Esophagus muscularis mucosa (tissue), 4 donors: ENCODE data around the gene KRT77. TPM values are rescaled to one million over a fixed set of nuclear protein-coding genes. Genes with fewer than 3 reads are reported as not detected.

Experiments
- DNase-seq: peaks from one replicate; pipeline ENCODE4 v3.0.0-alpha.2; 2017; ENCODE audit errors: extremely low spot score
- H3K27ac ChIP-seq, 4 donors: fragments of 200-600 bp; sonication (generic); replicated peaks in 1 of 4; 1 replicate in 3 of 4; 2 replicates in 1 of 4; pipeline ENCODE4 v1.5.1; 2016 to 2019; ENCODE audit warnings: mild to moderate bottlenecking in 1 of 4
- H3K27me3 ChIP-seq, 4 donors: fragments of 200-600 bp; sonication (generic); one replicate each; pipeline versions ENCODE4 v1.5.1 to v1.6.0; 2016 to 2019
- H3K36me3 ChIP-seq, 4 donors: fragments of 200-600 bp; sonication (generic); one replicate each; pipeline ENCODE4 v1.5.1; 2016 to 2019
- H3K4me1 ChIP-seq, 4 donors: fragments of 200-600 bp; sonication (generic); one replicate each; pipeline ENCODE4 v1.5.1; 2016 to 2019
- H3K4me3 ChIP-seq, 4 donors: fragments of 200-600 bp; sonication (generic); 1 replicate in 2 of 4; 2 replicates in 2 of 4; pipeline ENCODE4 v1.5.1; 2016 to 2019; ENCODE audit warnings: mild to moderate bottlenecking in 4 of 4, moderate library complexity in 1 of 4
- H3K9me3 ChIP-seq, 4 donors: fragments of 200-600 bp; sonication (generic); 1 replicate in 3 of 4; 2 replicates in 1 of 4; pipeline ENCODE4 v1.5.1; 2016 to 2019
- EP300 ChIP-seq: sonication (generic); formaldehyde crosslinking; IDR thresholded peaks from one replicate; pipeline ENCODE4 v1.6.1; 2017; ENCODE audit warnings: antibody characterized with exemption
- POLR2A ChIP-seq: fragments of 450-650 bp; IDR thresholded peaks from one replicate; pipeline ENCODE4 v1.6.1; 2017; ENCODE audit warnings: antibody characterized with exemption, moderate library complexity, mild to moderate bottlenecking, low read depth
- POLR2AphosphoS5 ChIP-seq, 2 donors: sonication (generic); formaldehyde crosslinking; IDR thresholded peaks; one replicate each; pipeline ENCODE4 v1.6.1; 2017; ENCODE audit warnings: antibody characterized with exemption in 2 of 2
- WGBS: methylation state at CpG from one replicate; pipeline ENCODE4 v1.1.5; 2018; 5-methylcytosine and 5-hydroxymethylcytosine counted together
- intact Hi-C: fragments of 100-400 bp; cut with DNase I; formaldehyde crosslinking; loops from one replicate; pipeline ENCODE4 v1.15.1; 2023
- total RNA-seq, 4 donors: library from RNA; depleted of rRNA; stranded (reverse); fragments of >200 nt; gene quantifications; one replicate each; pipeline versions ENCODE4 v1.1.0 to v1.2.1, GENCODE V29; 2016
- TF ChIP-seq, protein P1 (sequence below), 3 experiments: fragments of 200-600 bp in 2 of 3; fragments of 450-650 bp in 1 of 3; sonication (generic) in 2 of 3; IDR thresholded peaks; one replicate each; pipeline ENCODE4 v1.5.1; 2017 to 2019; ENCODE audit warnings: antibody characterized with exemption in 3 of 3, mild to moderate bottlenecking in 2 of 3, moderate library complexity in 1 of 3

Gene KRT77
- total RNA-seq, 4 donors from 2014 or later = not detected

GRCh38 chr12:52708010-52708409, 4.7 kb upstream of the KRT77 start:
- H3K27ac ChIP-seq = no peak overlapping the region
- no peaks in the 10 kb centered on the region for H3K4me1 ChIP-seq
- H3K9me3 ChIP-seq = no peaks in the 10 kb centered on the region
- intact Hi-C loops = no loop called here
- DNase-seq = no peak
- H3K27me3 ChIP-seq = peaks cover 0 to 36% (median 1%) of the 10 kb centered on the region in 4 donors
- TF ChIP-seq EP300 (no peak), POLR2A (no peak), POLR2AphosphoS5 (IDR thresholded peaks at IDR 0.05) (no peak)
- TF ChIP-seq, protein P1, sequence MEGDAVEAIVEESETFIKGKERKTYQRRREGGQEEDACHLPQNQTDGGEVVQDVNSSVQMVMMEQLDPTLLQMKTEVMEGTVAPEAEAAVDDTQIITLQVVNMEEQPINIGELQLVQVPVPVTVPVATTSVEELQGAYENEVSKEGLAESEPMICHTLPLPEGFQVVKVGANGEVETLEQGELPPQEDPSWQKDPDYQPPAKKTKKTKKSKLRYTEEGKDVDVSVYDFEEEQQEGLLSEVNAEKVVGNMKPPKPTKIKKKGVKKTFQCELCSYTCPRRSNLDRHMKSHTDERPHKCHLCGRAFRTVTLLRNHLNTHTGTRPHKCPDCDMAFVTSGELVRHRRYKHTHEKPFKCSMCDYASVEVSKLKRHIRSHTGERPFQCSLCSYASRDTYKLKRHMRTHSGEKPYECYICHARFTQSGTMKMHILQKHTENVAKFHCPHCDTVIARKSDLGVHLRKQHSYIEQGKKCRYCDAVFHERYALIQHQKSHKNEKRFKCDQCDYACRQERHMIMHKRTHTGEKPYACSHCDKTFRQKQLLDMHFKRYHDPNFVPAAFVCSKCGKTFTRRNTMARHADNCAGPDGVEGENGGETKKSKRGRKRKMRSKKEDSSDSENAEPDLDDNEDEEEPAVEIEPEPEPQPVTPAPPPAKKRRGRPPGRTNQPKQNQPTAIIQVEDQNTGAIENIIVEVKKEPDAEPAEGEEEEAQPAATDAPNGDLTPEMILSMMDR (IDR thresholded peaks at IDR 0.05) = no peak
- no peak overlapping the region for H3K4me3 ChIP-seq
- WGBS = 64% methylated on average over 4 of the region's 4 CpGs
- H3K36me3 ChIP-seq = no peaks in the 10 kb centered on the region

DNA sequence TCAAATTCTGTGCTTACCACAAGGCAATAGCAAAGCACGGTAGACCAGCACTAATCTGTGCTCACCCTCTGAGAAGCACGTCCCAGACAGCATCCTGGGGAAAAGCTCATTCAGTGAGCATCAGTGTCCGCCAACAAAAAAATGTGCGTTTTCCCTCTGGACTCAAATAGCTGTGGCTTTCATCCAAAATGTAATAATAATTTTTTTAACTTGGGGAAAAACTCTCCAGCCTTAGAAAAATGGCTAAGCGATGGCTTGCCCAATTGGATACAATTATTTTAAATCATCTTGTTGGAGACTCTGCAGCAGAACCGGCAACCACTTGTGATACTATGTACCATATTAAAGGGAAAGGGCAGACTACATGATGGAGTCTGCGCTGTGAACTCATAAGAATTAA, 1.1 kb upstream of the KRT77 start:
- Histone ChIP-seq H3K27me3 (peaks cover 0 to 51% (median 0%) of the 10 kb centered on the region in 4 donors), H3K36me3 (no peaks in the 10 kb centered on the region), H3K4me1 (no peaks in the 10 kb centered on the region), H3K9me3 (no peaks in the 10 kb centered on the region), H3K4me3 (no peak overlapping the region), H3K27ac (no peak overlapping the region)
- WGBS = 62% methylated on average over 7 of the region's 7 CpGs
- intact Hi-C loops = no loop called here
- DNase-seq = no peak
- TF ChIP-seq, protein P1 (IDR thresholded peaks at IDR 0.05) = no peak
- TF ChIP-seq POLR2A = no peak
- TF ChIP-seq EP300 = no peak
- TF ChIP-seq POLR2AphosphoS5 (IDR thresholded peaks at IDR 0.05) = no peak

GRCh38 chr12:52703878-52704277, 554 bp upstream of the KRT77 start:
- H3K9me3 ChIP-seq = no peaks in the 10 kb centered on the region
- no peaks in the 10 kb centered on the region for H3K36me3 ChIP-seq
- peaks cover 0 to 3% (median 0%) of the 10 kb centered on the region in 4 donors for H3K4me1 ChIP-seq
- DNase-seq = no peak
- H3K27ac ChIP-seq = no peak overlapping the region
- H3K27me3 ChIP-seq = peaks cover 0 to 55% (median 0%) of the 10 kb centered on the region in 4 donors
- H3K4me3 ChIP-seq = no peak overlapping the region
- 70% methylated on average over 1 of the region's 1 CpG for WGBS
- TF ChIP-seq POLR2A (no peak), EP300 (no peak), POLR2AphosphoS5 (IDR thresholded peaks at IDR 0.05) (no peak)
- TF ChIP-seq, protein P1 (IDR thresholded peaks at IDR 0.05) = no peak
- intact Hi-C loops = no loop called here

DNA sequence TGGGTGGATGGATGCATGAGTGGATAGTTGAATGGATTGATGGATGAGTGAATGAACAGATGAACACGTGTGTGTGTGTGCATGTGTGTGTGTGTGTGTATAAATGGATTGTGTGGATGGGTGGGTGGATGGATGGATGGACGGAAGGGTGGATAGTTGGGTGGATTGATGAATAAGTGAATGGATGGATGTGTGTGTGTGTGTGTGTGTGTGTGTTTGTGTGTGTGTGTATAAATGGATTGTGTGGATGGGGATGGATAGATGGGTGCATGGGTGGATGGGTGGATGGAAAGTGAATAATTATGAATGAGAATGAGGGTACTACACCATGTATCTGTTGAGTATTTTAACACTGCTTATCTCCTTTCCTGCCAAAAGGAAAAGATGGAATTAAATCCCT, 986 bp downstream of the KRT77 start:
- Histone ChIP-seq H3K9me3 (no peaks in the 10 kb centered on the region), H3K4me3 (no peak overlapping the region), H3K27me3 (peaks cover 0 to 67% (median 0%) of the 10 kb centered on the region in 4 donors), H3K4me1 (peaks cover 0 to 3% (median 0%) of the 10 kb centered on the region in 4 donors), H3K36me3 (no peaks in the 10 kb centered on the region), H3K27ac (no peak overlapping the region)
- DNase-seq = no peak
- WGBS = 88% methylated on average over 2 of the region's 2 CpGs
- TF ChIP-seq EP300 (no peak), POLR2A (no peak), POLR2AphosphoS5 (IDR thresholded peaks at IDR 0.05) (no peak)
- TF ChIP-seq, protein P1 (IDR thresholded peaks at IDR 0.05) = no peak
- intact Hi-C loops = no loop called here

GRCh38 chr12:52701281-52701680, 2.0 kb downstream of the KRT77 start:
- no peak overlapping the region for H3K27ac ChIP-seq
- 84% methylated on average over 12 of the region's 12 CpGs for WGBS
- no peaks in the 10 kb centered on the region for H3K9me3 ChIP-seq
- no peak overlapping the region for H3K4me3 ChIP-seq
- no peaks in the 10 kb centered on the region for H3K36me3 ChIP-seq
- H3K4me1 ChIP-seq = peaks cover 0 to 3% (median 0%) of the 10 kb centered on the region in 4 donors
- intact Hi-C loops = no loop called here
- TF ChIP-seq POLR2AphosphoS5 (IDR thresholded peaks at IDR 0.05) = no peak
- no peak for TF ChIP-seq POLR2A
- no peak for TF ChIP-seq EP300
- TF ChIP-seq, protein P1 (IDR thresholded peaks at IDR 0.05) = no peak
- DNase-seq = no peak
- H3K27me3 ChIP-seq = peaks cover 0 to 64% (median 0%) of the 10 kb centered on the region in 4 donors
